HepG2 (cell line): ENCODE data around the gene PLB1. TPM values are rescaled to one million over a fixed set of nuclear protein-coding genes. Genes with fewer than 3 reads are reported as not detected.

ENCODE experiments used
- ATAC-seq: fragments of 200-7000 bp; cut with Tn5 transposase; 3 replicates; pipeline ENCODE4 v1.9.1; 2020; ENCODE audit warnings: mild to moderate bottlenecking, moderate library complexity
- BruUV-seq: library from RNA; stranded (reverse); fragments of 400-500 nt; replicated peaks from 2 replicates; lab custom pipeline; 2021; lab: Mats Ljungman, UMichigan
- CTCF ChIA-PET: fragments of 300-600 bp; formaldehyde crosslinking; extraction: SDS; loops from one replicate; lab custom pipeline; 2021; ENCODE audit warnings: low total read pairs, inconsistent platforms, low intra/inter-chr PET ratio; lab: Yijun Ruan, JAX
- POLR2A ChIA-PET: fragments of 350-600 bp; sonication (Branson Sonifier 250); formaldehyde crosslinking; loops from one replicate; lab custom pipeline; 2020; ENCODE audit warnings: antibody characterized with exemption, inconsistent platforms; lab: Yijun Ruan, JAX
- DNase-seq: peaks from one replicate; pipeline ENCODE4 v3.0.0-alpha.2; 2015; ENCODE audit warnings: low spot score
- FAIRE-seq: peaks from 3 replicates; lab custom pipeline; 2011; peaks lifted over from hg19 to GRCh38; lab: Jason Lieb, UNC
- H2AFZ ChIP-seq: one replicate; pipeline ENCODE4 v1.6.1; 2011; ENCODE audit warnings: low read length, inconsistent platforms
- H3K27ac ChIP-seq: fragments of 300-600 bp; 3 replicates; pipeline ENCODE4 v1.8.0; 2011; ENCODE audit warnings: mixed run types, mild to moderate bottlenecking, mixed read lengths, low read length, inconsistent platforms; ENCODE audit not compliant: insufficient read depth; ENCODE audit errors: extremely low read length
- H3K27me3 ChIP-seq, 2 experiments: fragments of 200-600 bp in 1 of 2; 2 replicates in 1 of 2; 3 replicates in 1 of 2; pipeline versions ENCODE4 v1.6.0 to v1.8.0; 2011; ENCODE audit warnings: low read length in 2 of 2, mild to moderate bottlenecking in 2 of 2, moderate library complexity in 2 of 2, inconsistent platforms in 1 of 2; ENCODE audit not compliant: insufficient read depth in 2 of 2, control insufficient read depth in 1 of 2
- H3K36me3 ChIP-seq, 2 experiments: fragments of 200-600 bp in 1 of 2; replicated peaks in 1 of 2; 2 replicates in 1 of 2; 3 replicates in 1 of 2; pipeline versions ENCODE4 v1.5.1 to v1.8.0; 2011; ENCODE audit warnings: low read length in 2 of 2, inconsistent platforms in 1 of 2; ENCODE audit not compliant: insufficient read depth in 2 of 2, control insufficient read depth in 1 of 2
- H3K4me1 ChIP-seq: 2 replicates; pipeline ENCODE4 v1.5.1; 2012; ENCODE audit warnings: low read length, inconsistent platforms; ENCODE audit not compliant: insufficient read depth
- H3K4me2 ChIP-seq: 2 replicates; pipeline ENCODE4 v1.6.0; 2011; ENCODE audit warnings: low read depth, low read length, inconsistent platforms
- H3K4me3 ChIP-seq, 3 experiments: fragments of 200-600 bp in 1 of 3; sonication (generic), shearing (Covaris generic) in 1 of 3; replicated peaks in 1 of 3; 2 replicates each; pipeline ENCODE4 v1.5.1; 2011 to 2016; ENCODE audit warnings: low read length in 3 of 3, inconsistent platforms in 2 of 3, low read depth in 2 of 3, mild to moderate bottlenecking in 2 of 3, control low read depth in 1 of 3, mixed read lengths in 1 of 3; ENCODE audit not compliant: insufficient read depth in 1 of 3
- H3K79me2 ChIP-seq: one replicate; pipeline ENCODE4 v1.6.1; 2011; ENCODE audit warnings: low read length, inconsistent platforms; ENCODE audit not compliant: insufficient read depth
- H3K9ac ChIP-seq: 2 replicates; pipeline ENCODE4 v1.6.0; 2011; ENCODE audit warnings: mild to moderate bottlenecking, low read depth, low read length, inconsistent platforms; ENCODE audit not compliant: insufficient read depth
- H3K9me3 ChIP-seq: 2 replicates; pipeline ENCODE4 v1.5.1; 2012; ENCODE audit warnings: mild to moderate bottlenecking, low read length
- H4K20me1 ChIP-seq: 2 replicates; pipeline ENCODE4 v1.6.0; 2011; ENCODE audit warnings: inconsistent platforms, mild to moderate bottlenecking, low read length, moderate library complexity; ENCODE audit not compliant: insufficient read depth
- AKNA ChIP-seq: sonication (generic); formaldehyde crosslinking; IDR thresholded peaks from 2 replicates; pipeline ENCODE4 v1.4.0; 2020; ENCODE audit warnings: missing genetic modification reagents, borderline replicate concordance
- BHLHE40 ChIP-seq: IDR thresholded peaks from 2 replicates; pipeline ENCODE4 v1.6.1; 2011; ENCODE audit warnings: low read length, improper control_type of control experiment
- CEBPB ChIP-seq: IDR thresholded peaks from 2 replicates; pipeline ENCODE4 v1.6.1; 2011; ENCODE audit warnings: low read depth, low read length, improper control_type of control experiment, borderline replicate concordance
- CEBPG ChIP-seq: IDR thresholded peaks from 2 replicates; pipeline ENCODE4 v1.6.1; 2016
- FOXK2 ChIP-seq: fragments of 450-650 bp; IDR thresholded peaks from 2 replicates; pipeline ENCODE4 v1.6.1; 2016
- KLF12 ChIP-seq: sonication (generic); formaldehyde crosslinking; IDR thresholded peaks from 2 replicates; pipeline ENCODE4 v1.4.0; 2020; ENCODE audit warnings: missing genetic modification reagents, borderline replicate concordance
- NCOA1 ChIP-seq: sonication (generic); formaldehyde crosslinking; IDR thresholded peaks from 2 replicates; pipeline ENCODE4 v1.9.0; 2021; ENCODE audit warnings: missing genetic modification reagents
- NKX3-1 ChIP-seq: sonication (generic); formaldehyde crosslinking; IDR thresholded peaks from 2 replicates; pipeline ENCODE4 v1.5.0; 2020; ENCODE audit warnings: missing genetic modification reagents
- SOX13 ChIP-seq, 3 experiments: fragments of 450-650 bp in 1 of 3; sonication (generic) in 1 of 3; formaldehyde crosslinking in 1 of 3; IDR thresholded peaks in 2 of 3; conservative IDR thresholded peaks in 1 of 3; 2 replicates each; pipeline versions ENCODE4 v1.5.0 to v1.6.1; 2016 to 2020; ENCODE audit warnings: antibody characterized with exemption in 1 of 3, mild to moderate bottlenecking in 1 of 3, missing compliant biosample characterization in 1 of 3, missing genetic modification reagents in 1 of 3, moderate library complexity in 1 of 3
- SOX5 ChIP-seq: IDR thresholded peaks from 2 replicates; pipeline ENCODE4 v1.6.1; 2016; ENCODE audit warnings: borderline replicate concordance
- TEAD3 ChIP-seq: optimal IDR thresholded peaks from 2 replicates; pipeline ENCODE3; 2016; ENCODE audit warnings: borderline replicate concordance
- TFDP1 ChIP-seq: IDR thresholded peaks from 2 replicates; pipeline ENCODE4 v1.6.1; 2016; ENCODE audit warnings: missing compliant biosample characterization, missing genetic modification reagents, borderline replicate concordance
- ZNF570 ChIP-seq: sonication (generic); formaldehyde crosslinking; IDR thresholded peaks from 2 replicates; pipeline ENCODE4 v1.4.0; 2020; ENCODE audit warnings: mild to moderate bottlenecking, missing genetic modification reagents, borderline replicate concordance
- ZNF883 ChIP-seq: sonication (generic); formaldehyde crosslinking; IDR thresholded peaks from 2 replicates; pipeline ENCODE4 v1.5.1; 2020; ENCODE audit warnings: mild to moderate bottlenecking, missing genetic modification reagents; ENCODE audit errors: not compliant biosample characterization
- WGBS: methylation state at CpG from one replicate; pipeline ENCODE4 v1.1.6; 2017; ENCODE audit warnings: low lambda C conversion rate; 5-methylcytosine and 5-hydroxymethylcytosine counted together
- in situ Hi-C: cut with HindIII; loops from 2 replicates; pipeline ENCODE4 v1.10.0; 2017; ENCODE audit warnings: low pct_unique_long_range_greater_than_20kb; ENCODE audit not compliant: extremely low pct_ligation_motif_present
- intact Hi-C: fragments of 100-400 bp; cut with micrococcal nuclease; formaldehyde crosslinking; loops from one replicate; pipeline ENCODE4 v1.10.0; 2022; ENCODE audit not compliant: unreplicated experiment
- polyA plus RNA-seq, 8 experiments: library from polyadenylated mRNA; depleted of rRNA in 3 of 8; stranded (reverse) in 7 of 8; unstranded in 1 of 8; fragments of >200 nt; fragmentation: Illumina TruSeq in 4 of 8; extraction: Trizol in 4 of 8; gene quantifications; 2 replicates each; pipeline versions ENCODE4 v1.2.1 to v1.2.3, GENCODE V29; 2011 to 2016; ENCODE audit warnings: low read depth in 4 of 8, missing spikeins in 1 of 8, mixed read lengths in 1 of 8; ENCODE audit not compliant: insufficient read depth in 1 of 8
- total RNA-seq, 5 experiments: library from RNA; depleted of rRNA; stranded (reverse); fragments of >200 nt; fragmentation: Illumina TruSeq; extraction: Trizol; gene quantifications; 2 replicates each; pipeline ENCODE4 v1.2.3, GENCODE V29; 2016; ENCODE audit warnings: low read depth in 1 of 5

Gene PLB1
- total and polyA plus RNA-seq, 2 of the 13 experiments (the other 11 are each of a cell fraction or from before 2014, with no cell fraction given) = 0.20 to 1.8 TPM

- TF ChIP-seq FOXK2 (no peak), BHLHE40 (0 out of 2 replicates have a peak, but pooled peaks have one; percentile 9), KLF12 (no peak), NCOA1 (no peak), SOX13 (IDR thresholded peaks at IDR 0.05) (no peak), SOX13 (CRISPR knock-in tag; conservative IDR thresholded peaks at IDR 0.05 in 1 of 2, IDR thresholded peaks at IDR 0.05 in 1 of 2) (peak in 1 of 2 experiments; percentile 42; a peak in 1 of 4 replicates), TEAD3 (peak; percentile 41), NKX3-1 (CRISPR knock-in tag) (no peak), SOX5 (CRISPR knock-in tag) (peak; percentile 55), CEBPB (peak; percentile 48; the same call in 1 of the 2 replicates), TFDP1 (CRISPR knock-in tag) (no peak), ZNF883 (CRISPR knock-in tag) (no peak), AKNA (CRISPR knock-in tag) (no peak), ZNF570 (no peak), CEBPG (0 out of 2 replicates have a peak, but pooled peaks have one; percentile 24)
- TF ChIP-seq, all 625 proteins: peak for 6
- Histone ChIP-seq H3K9ac (no peak overlapping the region), H3K36me3 (no peaks in the 10 kb centered on the region), H3K27ac (no peak overlapping the region), H3K9me3 (no peaks in the 10 kb centered on the region), H3K79me2 (no peaks in the 10 kb centered on the region), H4K20me1 (no peaks in the 10 kb centered on the region), H3K4me2 (no peak overlapping the region), H3K27me3 (peaks cover 0 to 18% of the 10 kb centered on the region in 2 experiments; a peak in 1 of 5 replicates), H3K4me1 (peaks cover 19% of the 10 kb centered on the region), H3K4me3 (no peak overlapping the region), H2AFZ (no peak overlapping the region)
- intact Hi-C loops (no loop called here), in situ Hi-C loops (no loop called here)
- CTCF ChIA-PET = no interaction called here
- POLR2A ChIA-PET = no interaction called here
- BruUV-seq = no TSS peak
- DNase-seq (peak; percentile 66), ATAC-seq (peak; percentile 32; the same call in 2 of the 3 replicates), FAIRE-seq (no peak)
- WGBS = 0% methylated on average over 5 of the region's 6 CpGs
Observed at GRCh38 chr2:28643327-28643726, 147.5 kb downstream of the PLB1 start.
